HTR-8/SVneo (cell line): ENCODE data around the gene IGFBP4.

Source experiments
- DNase-seq: peaks from one replicate; pipeline ENCODE4 v3.0.0; 2011; ENCODE audit warnings: low spot score, mixed read lengths; ENCODE audit not compliant: insufficient read length
- FAIRE-seq: peaks from 2 replicates; lab custom pipeline; 2011; peaks lifted over from hg19 to GRCh38; lab: Jason Lieb, UNC

Gene IGFBP4

DNA sequence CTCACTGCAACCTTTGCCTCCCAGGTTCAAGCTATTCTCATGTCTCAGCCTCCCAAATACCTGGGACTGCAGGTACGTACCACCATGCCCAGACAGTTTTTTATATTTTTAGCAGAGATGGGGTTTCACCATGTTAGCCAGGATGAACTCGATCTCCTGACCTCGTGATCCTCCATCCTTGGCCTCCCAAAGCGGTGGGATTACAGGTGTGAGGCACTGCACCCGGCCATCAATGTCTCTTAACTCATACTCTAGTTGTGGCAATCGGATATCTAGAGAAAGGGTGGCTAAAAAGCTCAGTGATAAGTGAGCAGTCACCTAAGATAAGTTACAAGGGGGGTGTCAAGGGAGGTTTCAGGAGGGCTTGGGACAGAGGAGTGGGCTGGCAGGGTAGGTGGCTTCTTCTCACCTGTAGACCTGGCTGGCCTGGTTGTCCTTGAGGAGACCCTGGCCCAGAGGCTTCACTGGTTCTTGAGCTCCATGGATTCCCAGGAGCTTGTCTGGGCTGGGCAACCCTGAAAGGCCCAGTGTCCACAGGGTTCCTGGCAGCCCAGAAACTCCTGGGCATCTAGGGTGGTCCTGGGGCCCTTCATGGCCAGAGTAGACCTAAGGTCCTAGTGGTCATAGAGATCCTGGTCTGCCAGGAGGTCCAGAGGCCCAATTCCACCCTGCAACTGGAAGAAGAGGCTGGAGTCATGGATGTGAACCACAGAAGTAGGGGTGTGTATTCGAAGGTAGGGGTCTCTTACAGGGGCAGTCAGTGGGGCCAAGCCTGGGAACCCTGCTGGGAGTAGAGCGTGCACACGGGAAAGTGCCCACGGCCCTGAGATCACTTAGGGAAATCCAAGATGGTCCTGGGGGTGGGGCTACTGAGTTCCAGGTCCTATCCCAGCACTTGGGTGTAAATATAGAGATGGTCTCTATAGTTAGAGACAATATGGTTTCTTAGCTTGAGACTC lies 12.7 kb upstream of the IGFBP4 start:
- FAIRE-seq (no peak), DNase-seq (no peak)

DNA sequence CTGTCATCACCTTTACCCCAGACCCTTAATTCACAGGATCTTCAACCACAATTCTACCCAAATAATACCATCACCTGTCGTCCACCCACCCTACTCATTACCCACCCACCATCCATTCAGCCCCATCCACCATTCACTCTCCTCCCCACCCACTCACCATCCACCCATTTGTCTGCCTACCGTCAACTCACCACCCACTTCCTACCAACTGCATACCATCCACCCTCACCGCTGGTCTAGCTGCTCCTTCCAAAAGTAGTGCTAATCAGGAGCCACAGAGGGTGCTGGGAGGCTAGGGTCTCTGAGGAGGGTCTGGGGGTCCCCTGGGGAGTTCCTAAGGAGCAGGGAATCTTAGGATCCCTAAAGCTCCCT lies 12.0 kb upstream of the IGFBP4 start:
- no peak for FAIRE-seq

GRCh38 chr17:40432864-40433528 lies 10.3 kb upstream of the IGFBP4 start:
- DNase-seq: no peak
- FAIRE-seq: no peak

More for the DNA sequence above, 12.0 kb upstream of the IGFBP4 start:
- DNase-seq: no peak

- peak; percentile 78 for FAIRE-seq
- DNase-seq: no peak
Measured at GRCh38 chr17:40433551-40434415, 9.5 kb upstream of the IGFBP4 start.

- no peak for FAIRE-seq
- no peak for DNase-seq
Measured at GRCh38 chr17:40436636-40437035, 6.6 kb upstream of the IGFBP4 start.

GRCh38 chr17:40437095-40437732 lies 6.0 kb upstream of the IGFBP4 start:
- no peak for DNase-seq
- no peak for FAIRE-seq

GRCh38 chr17:40440166-40440565 lies 3.1 kb upstream of the IGFBP4 start:
- no peak for DNase-seq
- FAIRE-seq: peak; percentile 78

DNA sequence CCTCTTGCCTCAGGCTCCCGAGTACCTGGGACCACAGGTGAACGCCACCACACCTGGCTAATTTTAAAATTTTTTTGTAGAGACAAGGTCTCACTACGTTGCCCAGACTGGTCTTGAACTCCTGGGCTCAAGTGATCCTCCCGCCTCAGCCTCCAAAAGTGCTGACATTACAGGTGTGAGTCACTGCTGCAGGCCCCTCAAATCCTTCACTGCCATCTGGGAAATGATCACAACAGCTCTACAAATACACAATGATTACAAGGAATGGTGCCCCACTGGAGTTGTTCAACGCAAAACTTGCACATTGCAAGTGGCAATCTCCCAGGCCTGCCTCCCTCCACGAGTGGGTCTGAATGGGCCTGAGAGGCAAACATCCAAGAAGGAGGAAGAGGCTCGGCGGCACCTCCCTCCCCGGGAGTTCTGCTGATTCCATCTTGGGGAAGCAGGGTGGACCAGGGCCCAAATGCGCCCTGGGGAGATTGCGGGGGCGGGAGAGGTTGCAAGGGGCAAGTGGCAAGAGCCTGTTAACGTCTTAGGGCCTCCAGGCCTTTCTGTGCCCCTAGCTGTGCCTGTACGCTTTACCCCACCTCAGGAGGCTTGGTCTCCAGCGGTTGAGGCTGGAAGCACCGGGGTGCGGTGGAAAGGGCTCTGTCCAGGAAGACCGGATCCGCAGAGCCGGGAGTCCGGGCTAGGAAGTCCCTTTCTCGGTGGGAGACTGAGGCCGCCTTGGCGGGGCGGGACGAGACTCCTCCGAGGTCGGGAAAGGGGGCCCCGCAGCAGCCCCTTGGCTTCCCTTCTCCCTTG lies 656 bp upstream of the IGFBP4 start:
- peak; percentile 44 for DNase-seq
- FAIRE-seq: no peak

DNA sequence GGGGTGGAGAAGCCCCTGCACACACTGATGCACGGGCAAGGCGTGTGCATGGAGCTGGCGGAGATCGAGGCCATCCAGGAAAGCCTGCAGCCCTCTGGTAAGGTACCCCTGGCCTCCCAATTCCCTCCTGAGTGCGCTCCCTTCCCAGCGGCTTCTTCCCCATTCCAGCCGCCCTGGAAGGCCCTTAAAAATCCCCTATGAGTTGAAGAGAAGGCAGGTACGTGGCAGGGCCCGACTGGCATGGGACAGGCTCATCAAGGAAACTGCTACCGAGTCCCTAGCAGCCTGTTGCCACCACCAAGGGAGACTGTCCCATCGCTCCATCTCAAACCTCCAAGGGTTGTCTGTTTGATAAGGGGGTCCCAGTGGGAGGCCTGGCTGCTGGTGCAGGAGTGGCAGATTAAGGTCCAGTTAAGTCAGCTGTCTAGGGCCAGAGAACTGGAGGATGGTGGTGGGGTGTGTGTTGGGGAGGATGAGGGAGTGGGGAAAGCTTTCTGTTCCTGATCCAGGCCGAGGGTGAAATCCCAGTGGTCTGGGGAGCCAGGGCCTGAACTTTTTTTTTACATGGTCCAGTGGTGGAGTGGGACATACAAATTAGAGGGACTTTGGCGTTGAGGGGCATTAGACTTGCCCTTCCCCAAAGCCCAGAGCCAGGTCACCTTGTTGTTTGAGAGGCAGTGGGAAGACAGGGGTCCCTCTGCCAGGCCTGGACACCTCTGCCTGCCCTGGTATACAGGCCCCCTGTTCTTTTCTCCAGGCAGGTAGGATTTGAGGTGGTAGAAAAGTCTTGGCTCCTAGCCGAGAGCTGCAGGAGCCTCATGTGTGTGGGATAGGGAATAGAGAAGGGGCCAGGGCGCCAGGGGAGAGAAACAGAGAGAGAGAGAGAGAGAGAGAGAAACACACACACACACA lies 994 bp downstream of the IGFBP4 start:
- DNase-seq: no peak
- FAIRE-seq: peak; percentile 23

DNA sequence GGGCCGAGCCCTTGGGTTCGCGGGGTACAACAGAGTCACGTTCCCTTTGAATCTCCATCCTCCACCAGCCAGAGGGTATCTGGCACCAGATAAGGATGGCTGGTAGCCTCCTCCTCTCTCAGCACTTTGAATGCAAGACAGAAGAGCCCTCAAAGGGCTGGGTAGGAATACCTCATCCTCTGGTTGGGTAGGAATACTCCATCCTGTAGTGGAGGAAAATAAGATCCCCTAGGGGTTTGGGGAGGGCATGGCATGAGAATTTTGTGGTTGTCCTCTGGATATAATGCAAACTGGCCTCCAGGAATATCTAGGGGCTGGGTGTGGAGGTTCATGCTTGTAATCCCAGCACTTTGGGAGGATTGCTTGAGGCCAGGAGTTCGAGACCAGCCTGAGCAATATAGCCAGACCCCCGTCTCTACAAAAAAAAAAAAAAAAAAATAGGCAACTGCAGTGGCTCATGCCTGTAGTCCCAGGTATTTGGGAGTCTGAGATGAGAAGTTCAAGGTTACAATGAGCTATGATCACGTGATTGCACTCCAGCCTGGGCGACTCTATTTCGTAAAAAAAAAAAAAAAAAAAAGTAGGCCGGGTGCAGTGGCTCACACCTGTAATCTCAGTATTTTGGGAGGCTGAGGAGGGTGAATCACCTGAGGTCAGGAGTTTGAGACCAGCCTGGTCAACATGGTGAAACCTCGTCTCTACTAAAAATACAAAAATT lies 2.7 kb downstream of the IGFBP4 start:
- FAIRE-seq (no peak), DNase-seq (no peak)

DNA sequence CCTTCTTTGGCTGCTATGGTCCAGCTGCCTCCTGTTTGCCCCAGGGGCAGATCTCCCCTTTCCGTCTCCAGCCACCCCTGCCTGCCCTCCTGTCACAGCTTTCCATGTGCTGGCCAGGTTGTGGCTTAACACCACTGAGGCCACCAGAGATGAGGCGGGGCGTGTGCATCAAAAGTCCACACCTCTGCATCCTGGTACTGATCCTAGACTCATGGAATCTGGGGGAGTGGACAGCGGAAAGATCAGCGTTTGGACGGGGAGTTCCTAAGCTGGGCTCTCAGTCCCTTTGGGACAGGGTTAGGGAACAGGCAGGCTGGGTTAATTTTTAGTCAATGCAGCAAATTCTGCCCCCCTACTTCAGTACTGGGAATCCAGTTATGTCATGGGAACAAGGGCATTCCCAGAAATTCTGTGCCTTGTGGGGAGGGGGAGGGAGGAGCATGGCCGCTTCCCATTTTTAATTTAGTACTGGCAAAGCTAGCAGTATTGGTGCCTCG lies 3.9 kb downstream of the IGFBP4 start:
- DNase-seq: no peak
- no peak for FAIRE-seq

DNA sequence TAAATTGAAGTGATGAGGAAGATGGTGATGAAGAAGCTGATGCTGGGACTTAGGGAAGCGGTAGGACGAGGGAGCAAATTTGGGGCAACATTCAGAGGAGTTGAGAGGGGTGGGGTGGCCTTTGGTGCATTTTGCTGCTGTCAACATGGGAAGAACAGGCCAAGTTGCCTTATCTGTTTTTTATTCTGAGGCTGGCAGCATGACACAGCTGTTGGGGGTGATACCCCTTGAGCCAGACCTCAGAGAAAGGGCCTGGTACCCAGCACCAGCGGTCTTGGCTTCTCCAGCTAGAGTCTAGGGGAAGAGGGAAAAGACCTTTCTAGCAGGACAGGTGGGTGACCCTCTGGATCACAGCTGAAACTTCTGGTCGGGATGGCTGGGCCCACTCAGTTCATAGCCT lies 4.6 kb downstream of the IGFBP4 start:
- DNase-seq: no peak
- no peak for FAIRE-seq

DNA sequence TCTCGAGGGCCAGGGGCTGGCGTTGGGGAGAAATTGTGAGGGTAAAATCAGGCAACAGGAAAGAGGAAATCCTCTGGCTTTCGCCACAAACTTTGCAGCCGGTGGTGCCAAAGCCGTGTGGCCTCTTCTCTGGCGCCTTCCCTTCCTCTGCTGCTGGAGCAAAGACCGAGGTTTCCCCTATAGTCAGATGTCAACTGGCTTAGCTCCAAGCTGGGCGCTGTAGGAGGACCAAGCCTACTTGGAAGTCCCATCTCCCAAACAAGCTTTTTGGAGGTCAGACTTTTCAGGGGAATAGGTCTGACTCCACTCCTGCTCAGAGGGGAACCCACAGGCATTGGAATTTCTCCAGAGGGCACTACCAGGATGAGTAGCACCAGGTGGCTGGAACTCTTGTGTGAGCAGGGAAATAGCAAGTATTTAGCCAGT lies 5.0 kb downstream of the IGFBP4 start:
- DNase-seq (no peak), FAIRE-seq (no peak)

GRCh38 chr17:40448639-40449261 lies 5.5 kb downstream of the IGFBP4 start:
- FAIRE-seq (peak; percentile 38), DNase-seq (no peak)

DNA sequence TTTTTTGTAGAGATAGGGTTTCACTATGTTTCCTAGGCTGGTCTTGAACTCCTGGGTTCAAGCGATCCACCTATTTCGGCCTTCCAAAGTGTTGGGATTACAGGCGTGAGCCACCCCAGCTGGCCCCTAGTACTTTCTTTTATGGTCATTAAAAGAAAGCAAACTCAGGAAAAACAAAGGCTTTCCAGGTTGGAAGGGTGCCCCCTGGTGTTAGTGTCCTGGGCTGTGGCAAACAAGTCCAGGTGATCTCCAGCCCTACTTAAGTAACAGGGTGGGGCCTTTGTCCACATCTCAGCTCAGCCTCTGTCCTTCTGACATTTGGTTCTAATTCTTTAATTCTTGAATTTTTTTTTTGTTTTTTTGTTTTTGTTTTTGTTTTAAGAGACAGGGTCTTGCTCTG lies 6.9 kb downstream of the IGFBP4 start:
- DNase-seq: peak; percentile 57
- no peak for FAIRE-seq

DNA sequence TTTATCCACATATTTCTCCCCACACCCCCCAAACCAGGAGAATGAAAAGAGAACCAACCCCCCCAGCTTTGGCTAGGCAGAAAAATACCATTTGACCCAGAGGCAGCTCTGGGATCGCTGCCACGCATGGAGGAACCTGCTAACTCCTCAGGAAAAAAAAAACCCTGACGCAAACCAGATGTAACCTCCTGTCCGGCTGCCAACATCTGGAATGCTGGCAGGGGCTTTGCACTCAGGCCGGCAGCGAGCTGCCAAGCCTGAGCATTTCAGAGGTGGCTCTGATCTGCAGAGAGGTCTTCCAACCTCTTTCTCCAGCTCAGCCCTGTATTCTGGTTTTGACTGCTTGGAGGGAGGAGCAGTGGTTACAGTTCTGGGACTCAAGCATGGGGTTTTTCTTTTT lies 8.2 kb downstream of the IGFBP4 start:
- no peak for FAIRE-seq
- DNase-seq: no peak

- peak; percentile 20 for FAIRE-seq
- DNase-seq: no peak
Measured at GRCh38 chr17:40452216-40452787, 9.1 kb downstream of the IGFBP4 start.
